Neural progenitor cell (in vitro differentiated cells): ENCODE data around the gene AURKA. TPM values are rescaled to one million over a fixed set of nuclear protein-coding genes. Genes with fewer than 3 reads are reported as not detected.
"Not testable (repeated sequence)": the region's sequence is repeated elsewhere in the genome, so short reads cannot be mapped to it uniquely, and the experiment has no call there.

Experiments used
- DNase-seq: peaks from one replicate; pipeline ENCODE4 v3.0.0-alpha.2; 2016; ENCODE audit warnings: low spot score
- H2AFZ ChIP-seq: fragments of 200-600 bp; sonication (generic); replicated peaks from 2 replicates; pipeline ENCODE4 v1.6.1; 2016; ENCODE audit warnings: antibody characterized with exemption
- H3F3A ChIP-seq: fragments of 200-600 bp; sonication (generic); 2 replicates; pipeline ENCODE4 v1.6.1; 2016; ENCODE audit warnings: antibody characterized with exemption, low read depth
- H3K27ac ChIP-seq: fragments of 200-600 bp; sonication (generic); 2 replicates; pipeline ENCODE4 v1.5.1; 2016; ENCODE audit warnings: mild to moderate bottlenecking
- H3K27me3 ChIP-seq: fragments of 200-600 bp; sonication (generic); 2 replicates; pipeline ENCODE4 v1.6.1; 2016; ENCODE audit warnings: mild to moderate bottlenecking, moderate library complexity
- H3K36me3 ChIP-seq: fragments of 200-600 bp; sonication (generic); 2 replicates; pipeline ENCODE4 v1.5.1; 2016
- H3K4me1 ChIP-seq: fragments of 200-600 bp; sonication (generic); 2 replicates; pipeline ENCODE4 v1.6.1; 2016; ENCODE audit warnings: mixed run types
- H3K4me2 ChIP-seq: fragments of 200-600 bp; sonication (generic); 2 replicates; pipeline ENCODE4 v1.6.1; 2016
- H3K4me3 ChIP-seq: fragments of 200-600 bp; sonication (generic); 2 replicates; pipeline ENCODE4 v1.5.1; 2016
- H3K79me2 ChIP-seq: fragments of 200-600 bp; sonication (generic); 2 replicates; pipeline ENCODE4 v1.6.1; 2016; ENCODE audit warnings: low read depth
- H3K9ac ChIP-seq: fragments of 200-600 bp; sonication (generic); 2 replicates; pipeline ENCODE4 v1.6.1; 2016
- H3K9me3 ChIP-seq: fragments of 200-600 bp; sonication (generic); 2 replicates; pipeline ENCODE4 v1.5.1; 2016; ENCODE audit warnings: low read depth
- H4K20me1 ChIP-seq: fragments of 200-600 bp; sonication (generic); 2 replicates; pipeline ENCODE4 v1.6.1; 2016; ENCODE audit warnings: low read depth
- H3K27ac Mint-ChIP-seq: 3 replicates; pipeline ENCODE4 v1.8.0; 2021; ENCODE audit warnings: mixed read lengths
- H3K27me3 Mint-ChIP-seq: 2 replicates; pipeline ENCODE4 v1.8.0; 2022; ENCODE audit warnings: low read depth, mild to moderate bottlenecking, inconsistent platforms, moderate library complexity, mixed read lengths; ENCODE audit not compliant: insufficient read depth
- H3K36me3 Mint-ChIP-seq: 3 replicates; pipeline ENCODE4 v1.8.0; 2021; ENCODE audit warnings: mixed read lengths
- H3K4me1 Mint-ChIP-seq: 3 replicates; pipeline ENCODE4 v1.8.0; 2021; ENCODE audit warnings: mixed read lengths
- H3K4me3 Mint-ChIP-seq: 3 replicates; pipeline ENCODE4 v1.8.0; 2021; ENCODE audit warnings: mild to moderate bottlenecking, moderate library complexity, mixed read lengths
- H3K9me3 Mint-ChIP-seq: 3 replicates; pipeline ENCODE4 v1.8.0; 2020; ENCODE audit warnings: mixed read lengths
- EZH2 ChIP-seq: fragments of 200-600 bp; sonication (generic); IDR thresholded peaks from 2 replicates; pipeline ENCODE4 v1.6.1; 2017; ENCODE audit warnings: antibody characterized with exemption, mild to moderate bottlenecking, moderate library complexity
- EZH2phosphoT487 ChIP-seq: fragments of 200-600 bp; sonication (generic); IDR thresholded peaks from 2 replicates; pipeline ENCODE4 v1.6.1; 2017; ENCODE audit warnings: antibody characterized with exemption
- total RNA-seq: library from RNA; depleted of rRNA; stranded (reverse); fragments of >200 nt; gene quantifications from 2 replicates; pipeline ENCODE4 v1.2.3, GENCODE V29; 2015; ENCODE audit warnings: low replicate concordance
- TF ChIP-seq, protein P1 (sequence below): fragments of 200-600 bp; sonication (generic); IDR thresholded peaks from 2 replicates; pipeline ENCODE4 v1.5.1; 2017; ENCODE audit warnings: antibody characterized with exemption, mild to moderate bottlenecking

AURKA gene
- total RNA-seq, 1 donor from 2014 or later, result 186 TPM

DNA sequence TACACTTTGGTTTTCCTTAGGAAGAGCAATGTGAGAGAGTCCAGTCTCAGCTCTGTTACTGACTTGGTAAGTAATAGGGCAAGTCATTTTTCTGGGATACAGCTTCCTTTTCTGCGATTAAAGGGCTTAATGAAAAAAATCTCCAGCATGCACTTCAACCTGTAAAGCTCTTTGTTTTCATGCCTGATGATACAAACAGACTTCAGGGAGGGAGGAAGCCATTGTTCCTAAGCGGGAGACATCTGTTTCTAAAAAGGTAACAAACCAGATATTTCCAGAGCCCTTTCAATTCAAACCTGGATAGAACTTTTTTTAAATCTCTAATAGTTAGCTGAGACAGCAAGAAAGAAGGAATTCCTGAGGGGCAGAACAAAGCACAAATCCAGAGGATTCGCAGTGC, 14.9 kb upstream of the AURKA start:
- H3K27ac Mint-ChIP-seq, result no peak overlapping the region
- H3K36me3 Mint-ChIP-seq, result peaks cover 27% of the 10 kb centered on the region
- no peaks in the 10 kb centered on the region for H3K4me1 Mint-ChIP-seq

DNA sequence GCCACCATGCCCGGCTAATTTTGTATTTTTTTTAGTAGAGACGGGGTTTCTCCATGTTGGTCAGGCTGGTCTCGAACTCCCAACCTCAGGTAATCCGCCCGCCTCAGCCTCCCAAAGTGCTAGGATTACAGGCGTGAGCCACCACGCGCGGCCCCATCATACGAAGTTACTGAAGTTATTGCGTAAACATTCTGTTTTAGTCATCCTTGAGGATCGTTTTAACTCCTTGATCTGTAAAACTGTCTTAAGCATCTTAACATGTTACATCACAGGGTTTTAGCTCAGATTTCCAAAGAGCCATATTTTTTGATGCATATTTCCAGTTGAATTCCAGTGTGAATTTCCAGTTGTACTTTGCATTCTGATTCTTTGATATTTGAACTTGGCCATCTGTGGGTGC, 13.3 kb upstream of the AURKA start:
- H3K27ac ChIP-seq, H3F3A ChIP-seq, DNase-seq, H3K4me1 ChIP-seq, H2AFZ ChIP-seq, H3K27ac Mint-ChIP-seq, H3K4me2 ChIP-seq, H3K9me3 Mint-ChIP-seq, H3K9me3 ChIP-seq, H3K4me1 Mint-ChIP-seq, H3K4me3 Mint-ChIP-seq, H3K4me3 ChIP-seq, H3K27me3 ChIP-seq, H3K27me3 Mint-ChIP-seq, H3K9ac ChIP-seq: not testable (repeated sequence)
- peaks cover 47% of the 10 kb centered on the region for H3K79me2 ChIP-seq
- H3K36me3 ChIP-seq, result peaks cover 39% of the 10 kb centered on the region
- peaks cover 27% of the 10 kb centered on the region for H3K36me3 Mint-ChIP-seq
- peaks cover 23% of the 10 kb centered on the region for H4K20me1 ChIP-seq

More for the DNA sequence above, 14.9 kb upstream of the AURKA start:
- peaks cover 8% of the 10 kb centered on the region for H4K20me1 ChIP-seq
- H2AFZ ChIP-seq, result no peak overlapping the region
- H3K27me3 Mint-ChIP-seq, result no peaks in the 10 kb centered on the region
- H3K27ac ChIP-seq, result no peak overlapping the region
- H3K79me2 ChIP-seq, result peaks cover 31% of the 10 kb centered on the region
- no peaks in the 10 kb centered on the region for H3K4me1 ChIP-seq
- no peak for DNase-seq
- H3K9me3 ChIP-seq, result no peaks in the 10 kb centered on the region
- TF ChIP-seq EZH2, result no peak
- TF ChIP-seq EZH2phosphoT487, result no peak
- TF ChIP-seq, protein P1, sequence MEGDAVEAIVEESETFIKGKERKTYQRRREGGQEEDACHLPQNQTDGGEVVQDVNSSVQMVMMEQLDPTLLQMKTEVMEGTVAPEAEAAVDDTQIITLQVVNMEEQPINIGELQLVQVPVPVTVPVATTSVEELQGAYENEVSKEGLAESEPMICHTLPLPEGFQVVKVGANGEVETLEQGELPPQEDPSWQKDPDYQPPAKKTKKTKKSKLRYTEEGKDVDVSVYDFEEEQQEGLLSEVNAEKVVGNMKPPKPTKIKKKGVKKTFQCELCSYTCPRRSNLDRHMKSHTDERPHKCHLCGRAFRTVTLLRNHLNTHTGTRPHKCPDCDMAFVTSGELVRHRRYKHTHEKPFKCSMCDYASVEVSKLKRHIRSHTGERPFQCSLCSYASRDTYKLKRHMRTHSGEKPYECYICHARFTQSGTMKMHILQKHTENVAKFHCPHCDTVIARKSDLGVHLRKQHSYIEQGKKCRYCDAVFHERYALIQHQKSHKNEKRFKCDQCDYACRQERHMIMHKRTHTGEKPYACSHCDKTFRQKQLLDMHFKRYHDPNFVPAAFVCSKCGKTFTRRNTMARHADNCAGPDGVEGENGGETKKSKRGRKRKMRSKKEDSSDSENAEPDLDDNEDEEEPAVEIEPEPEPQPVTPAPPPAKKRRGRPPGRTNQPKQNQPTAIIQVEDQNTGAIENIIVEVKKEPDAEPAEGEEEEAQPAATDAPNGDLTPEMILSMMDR, result no peak
- H3K27me3 ChIP-seq, result no peaks in the 10 kb centered on the region
- no peak overlapping the region for H3K9ac ChIP-seq
- peaks cover 24% of the 10 kb centered on the region for H3K36me3 ChIP-seq
- no peak overlapping the region for H3K4me2 ChIP-seq
- H3F3A ChIP-seq, result no peaks in the 10 kb centered on the region
- H3K4me3 Mint-ChIP-seq, result no peak overlapping the region
- no peak overlapping the region for H3K4me3 ChIP-seq
- H3K9me3 Mint-ChIP-seq, result no peaks in the 10 kb centered on the region

DNA sequence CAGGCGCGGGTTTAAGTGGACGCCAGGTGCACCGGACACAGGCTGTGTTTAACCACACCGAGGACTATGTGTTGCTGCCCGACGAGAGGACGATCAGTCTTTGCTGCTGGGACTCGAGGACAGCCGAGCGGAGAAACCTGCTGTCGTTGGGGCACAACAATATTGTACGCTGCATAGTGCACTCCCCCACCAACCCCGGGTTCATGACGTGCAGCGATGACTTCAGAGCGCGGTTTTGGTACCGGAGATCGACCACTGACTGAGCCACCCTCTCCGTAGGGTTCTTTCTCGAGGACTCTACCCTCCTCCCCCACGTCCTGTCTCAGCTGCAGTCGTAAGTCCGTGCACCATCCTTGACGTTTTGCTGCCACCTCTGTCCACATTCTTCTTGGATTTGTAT, 11.4 kb upstream of the AURKA start:
- H3K36me3 ChIP-seq, result peaks cover 49% of the 10 kb centered on the region

DNA sequence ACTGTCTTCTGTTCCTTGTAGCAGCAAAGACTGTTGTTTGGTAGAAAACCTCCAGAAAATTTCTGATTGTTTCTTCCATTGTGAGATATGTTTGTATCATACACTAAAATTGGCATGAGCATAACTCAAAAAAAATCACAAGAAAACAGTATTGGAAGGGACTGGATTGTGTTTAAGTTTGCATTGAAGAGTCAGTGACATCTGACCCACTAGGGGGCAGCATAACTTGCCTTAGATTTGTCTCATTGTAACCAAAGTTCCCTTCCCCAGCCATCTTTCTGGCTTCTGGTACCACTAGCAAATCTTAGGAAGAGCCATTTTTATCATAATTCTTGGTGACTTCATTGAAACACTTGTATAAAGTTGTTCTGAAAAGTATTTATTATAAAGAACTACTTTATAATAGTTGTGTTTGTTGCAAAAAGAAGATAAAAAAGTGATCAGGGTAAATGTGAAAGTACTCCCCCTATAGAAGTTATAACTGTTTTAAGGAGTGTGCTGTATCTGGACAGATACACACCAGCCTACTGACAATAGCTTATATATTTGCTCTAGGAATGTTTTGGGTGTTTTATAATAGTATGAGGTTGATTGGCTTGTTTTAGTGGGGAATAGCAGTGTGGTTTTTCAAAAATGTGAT, 8.1 kb upstream of the AURKA start:
- DNase-seq, result peak; percentile 76
- H3K4me3 Mint-ChIP-seq, result no peak overlapping the region
- Histone ChIP-seq H3K27me3 (no peaks in the 10 kb centered on the region), H3K9ac (no peak overlapping the region), H3F3A (peaks cover 30% of the 10 kb centered on the region), H3K4me1 (no peaks in the 10 kb centered on the region), H4K20me1 (peaks cover 33% of the 10 kb centered on the region), H3K36me3 (peaks cover 60% of the 10 kb centered on the region), H2AFZ (no peak overlapping the region), H3K27ac (no peak overlapping the region), H3K4me3 (no peak overlapping the region), H3K4me2 (no peak overlapping the region), H3K79me2 (peaks cover 61% of the 10 kb centered on the region), H3K9me3 (no peaks in the 10 kb centered on the region)
- H3K27ac Mint-ChIP-seq, result no peak overlapping the region
- H3K9me3 Mint-ChIP-seq, result no peaks in the 10 kb centered on the region
- H3K27me3 Mint-ChIP-seq, result no peaks in the 10 kb centered on the region
- H3K4me1 Mint-ChIP-seq, result peaks cover 3% of the 10 kb centered on the region
- peaks cover 31% of the 10 kb centered on the region for H3K36me3 Mint-ChIP-seq
- no peak for TF ChIP-seq EZH2phosphoT487
- TF ChIP-seq EZH2, result no peak
- TF ChIP-seq, protein P1, result peak; percentile 94

More for the DNA sequence above, 11.4 kb upstream of the AURKA start:
- no peak overlapping the region for H3K4me3 ChIP-seq
- H3K27ac ChIP-seq, result no peak overlapping the region
- Mint-ChIP-seq H3K36me3 (peaks cover 24% of the 10 kb centered on the region), H3K9me3 (no peaks in the 10 kb centered on the region), H3K4me3 (no peak overlapping the region), H3K27me3 (no peaks in the 10 kb centered on the region), H3K4me1 (peaks cover 3% of the 10 kb centered on the region), H3K27ac (no peak overlapping the region)
- H3K4me1 ChIP-seq, result no peaks in the 10 kb centered on the region
- H4K20me1 ChIP-seq, result peaks cover 35% of the 10 kb centered on the region
- H3K79me2 ChIP-seq, result peaks cover 53% of the 10 kb centered on the region
- no peaks in the 10 kb centered on the region for H3K9me3 ChIP-seq
- H3F3A ChIP-seq, result peaks cover 12% of the 10 kb centered on the region
- no peak overlapping the region for H3K4me2 ChIP-seq
- no peak overlapping the region for H3K9ac ChIP-seq
- DNase-seq, result no peak
- H2AFZ ChIP-seq, result no peak overlapping the region
- TF ChIP-seq, protein P1, result no peak
- TF ChIP-seq EZH2phosphoT487, result no peak
- no peak for TF ChIP-seq EZH2
- H3K27me3 ChIP-seq, result no peaks in the 10 kb centered on the region
